Esophagus squamous epithelium (tissue), 4 donors: Measurements from ENCODE around the gene PHC3.

Experiments used
- CTCF ChIP-seq, 6 experiments: fragments of 450-650 bp in 4 of 6; fragments of 200-600 bp in 2 of 6; sonication (generic) in 2 of 6; IDR thresholded peaks; one replicate each; pipeline ENCODE4 v1.5.1; 2016 to 2019; ENCODE audit warnings: antibody characterized with exemption in 6 of 6, mild to moderate bottlenecking in 4 of 6, moderate library complexity in 4 of 6
- POLR2A ChIP-seq, 4 donors: fragments of 450-650 bp; IDR thresholded peaks; one replicate each; pipeline ENCODE4 v1.6.1; 2017; ENCODE audit warnings: antibody characterized with exemption in 4 of 4, mild to moderate bottlenecking in 4 of 4, moderate library complexity in 3 of 4

- TF ChIP-seq POLR2A (IDR thresholded peaks at IDR 0.05) (no peak), CTCF (IDR thresholded peaks at IDR 0.05) (no peak)
These were observed 21.9 kb upstream of the PHC3 start for GRCh38 chr3:170203457-170203856.
